HG03460 (cell line): ENCODE data around the gene ANKS1A.
"Not testable (repeated sequence)": the region's sequence is repeated elsewhere in the genome, so short reads cannot be mapped to it uniquely, and the experiment has no call there.

ENCODE experiments used
- ATAC-seq: cut with Tn5 transposase; IDR thresholded peaks from one replicate; pipeline ENCODE4 v1.9.1; 2021; ENCODE audit not compliant: unreplicated experiment

The ANKS1A gene

GRCh38 chr6:34990971-34991560 lies 102.0 kb downstream of the ANKS1A start:
- ATAC-seq = no peak

- no peak for ATAC-seq
Measured at GRCh38 chr6:34992376-34992775, 103.3 kb downstream of the ANKS1A start.

- no peak for ATAC-seq
Measured at GRCh38 chr6:34993213-34993612, 104.2 kb downstream of the ANKS1A start.

- no peak for ATAC-seq
Measured at GRCh38 chr6:34994693-34995092, 105.6 kb downstream of the ANKS1A start.

- not testable (repeated sequence) for ATAC-seq
Measured at GRCh38 chr6:34998417-34998816, 109.4 kb downstream of the ANKS1A start.

- ATAC-seq = not testable (repeated sequence)
Measured at GRCh38 chr6:34999153-34999552, 110.1 kb downstream of the ANKS1A start.

GRCh38 chr6:34999962-35000361 lies 110.9 kb downstream of the ANKS1A start:
- not testable (repeated sequence) for ATAC-seq

- ATAC-seq = not testable (repeated sequence)
Measured at GRCh38 chr6:35001349-35001748, 112.3 kb downstream of the ANKS1A start.

GRCh38 chr6:35003886-35004530 lies 115.0 kb downstream of the ANKS1A start:
- not testable (repeated sequence) for ATAC-seq

GRCh38 chr6:35007016-35007415 lies 118.0 kb downstream of the ANKS1A start:
- no peak for ATAC-seq

- no peak for ATAC-seq
Measured at GRCh38 chr6:35008858-35009257, 119.8 kb downstream of the ANKS1A start.

GRCh38 chr6:35011096-35012041 lies 122.3 kb downstream of the ANKS1A start:
- no peak for ATAC-seq

GRCh38 chr6:35013701-35014100 lies 124.6 kb downstream of the ANKS1A start:
- ATAC-seq = no peak

- ATAC-seq = no peak
Measured at GRCh38 chr6:35014341-35014740, 125.3 kb downstream of the ANKS1A start.

- no peak for ATAC-seq
Measured at GRCh38 chr6:35014786-35015185, 125.7 kb downstream of the ANKS1A start.

- no peak for ATAC-seq
Measured at GRCh38 chr6:35015476-35015875, 126.4 kb downstream of the ANKS1A start.

- ATAC-seq = no peak
Measured at GRCh38 chr6:35015996-35016395, 126.9 kb downstream of the ANKS1A start.

- no peak for ATAC-seq
Measured at GRCh38 chr6:35016502-35017321, 127.7 kb downstream of the ANKS1A start.

GRCh38 chr6:35017411-35018181 lies 128.5 kb downstream of the ANKS1A start:
- no peak for ATAC-seq

GRCh38 chr6:35018182-35018519 lies 129.1 kb downstream of the ANKS1A start:
- ATAC-seq = no peak
